ENCODE measurements around the gene SLC7A9.
"Not testable (repeated sequence)": the region's sequence is repeated elsewhere in the genome, so short reads cannot be mapped to it uniquely, and the experiment has no call there.

SLC7A9 gene

GRCh38 chr19:32798201-32798600, 71.4 kb downstream of the SLC7A9 start:
- DNase-seq (ENCODE audit: low read depth) = no peak

- DNase-seq (ENCODE audit: low read depth) = no peak
These were observed 80.1 kb downstream of the SLC7A9 start for GRCh38 chr19:32789429-32789828.

GRCh38 chr19:32787895-32788294, 81.7 kb downstream of the SLC7A9 start:
- not testable (repeated sequence) for DNase-seq (ENCODE audit: low read depth)

- DNase-seq (ENCODE audit: low read depth) = not testable (repeated sequence)
These were observed 82.3 kb downstream of the SLC7A9 start for GRCh38 chr19:32787161-32787813.

GRCh38 chr19:32782089-32782488, 87.5 kb downstream of the SLC7A9 start:
- not testable (repeated sequence) for DNase-seq (ENCODE audit: low read depth)

GRCh38 chr19:32781280-32781679, 88.3 kb downstream of the SLC7A9 start:
- DNase-seq (ENCODE audit: low read depth) = no peak
